HG03342 (cell line): ENCODE data around the gene ANGPTL1.
"Not testable (repeated sequence)": the region's sequence is repeated elsewhere in the genome, so short reads cannot be mapped to it uniquely, and the experiment has no call there.

Experiments used
- ATAC-seq: cut with Tn5 transposase; IDR thresholded peaks from one replicate; pipeline ENCODE4 v1.9.1; 2021; ENCODE audit warnings: mild to moderate bottlenecking, moderate library complexity; ENCODE audit not compliant: unreplicated experiment

The ANGPTL1 gene

GRCh38 chr1:178868706-178869105 is 2.2 kb downstream of the ANGPTL1 start:
- no peak for ATAC-seq

GRCh38 chr1:178867670-178868069 is 3.2 kb downstream of the ANGPTL1 start:
- no peak for ATAC-seq

- ATAC-seq: no peak
Measured at GRCh38 chr1:178864326-178864725, 6.6 kb downstream of the ANGPTL1 start.

GRCh38 chr1:178862864-178863263 is 8.0 kb downstream of the ANGPTL1 start:
- ATAC-seq: no peak

GRCh38 chr1:178862416-178862815 is 8.5 kb downstream of the ANGPTL1 start:
- ATAC-seq: no peak

- no peak for ATAC-seq
Measured at GRCh38 chr1:178857126-178857525, 13.8 kb downstream of the ANGPTL1 start.

GRCh38 chr1:178849918-178850317 is 21.0 kb downstream of the ANGPTL1 start:
- no peak for ATAC-seq

- ATAC-seq: not testable (repeated sequence)
Measured at GRCh38 chr1:178847919-178848318, 23.0 kb downstream of the ANGPTL1 start.

GRCh38 chr1:178847396-178847849 is 23.5 kb downstream of the ANGPTL1 start:
- ATAC-seq: no peak

GRCh38 chr1:178846306-178846705 is 24.6 kb downstream of the ANGPTL1 start:
- no peak for ATAC-seq

- no peak for ATAC-seq
Measured at GRCh38 chr1:178844436-178844835, 26.4 kb downstream of the ANGPTL1 start.

- ATAC-seq: no peak
Measured at GRCh38 chr1:178825167-178825566, 45.7 kb downstream of the ANGPTL1 start.

- ATAC-seq: no peak
Measured at GRCh38 chr1:178821134-178821866, 49.6 kb downstream of the ANGPTL1 start.

GRCh38 chr1:178819123-178819522 is 51.8 kb downstream of the ANGPTL1 start:
- ATAC-seq: no peak

GRCh38 chr1:178818416-178818815 is 52.5 kb downstream of the ANGPTL1 start:
- ATAC-seq: no peak

- no peak for ATAC-seq
Measured at GRCh38 chr1:178810585-178810984, 60.3 kb downstream of the ANGPTL1 start.

- no peak for ATAC-seq
Measured at GRCh38 chr1:178808529-178808928, 62.3 kb downstream of the ANGPTL1 start.

- ATAC-seq: no peak
Measured at GRCh38 chr1:178806665-178807300, 64.1 kb downstream of the ANGPTL1 start.

- no peak for ATAC-seq
Measured at GRCh38 chr1:178802873-178803272, 68.0 kb downstream of the ANGPTL1 start.
